Vagina (tissue), 2 donors: ENCODE results near the gene TMEM203.

ENCODE experiments used
- CTCF ChIP-seq, 3 experiments: fragments of 450-650 bp in 2 of 3; fragments of 200-600 bp in 1 of 3; sonication (generic) in 1 of 3; IDR thresholded peaks; one replicate each; pipeline ENCODE4 v1.5.1; 2017 to 2019; ENCODE audit warnings: antibody characterized with exemption in 3 of 3, mild to moderate bottlenecking in 2 of 3, moderate library complexity in 2 of 3
- POLR2A ChIP-seq, 2 donors: fragments of 450-650 bp; IDR thresholded peaks; one replicate each; pipeline ENCODE4 v1.6.1; 2017; ENCODE audit warnings: antibody characterized with exemption in 2 of 2, mild to moderate bottlenecking in 2 of 2, moderate library complexity in 2 of 2
- POLR2AphosphoS5 ChIP-seq, 2 donors: sonication (generic); formaldehyde crosslinking; IDR thresholded peaks; one replicate each; pipeline ENCODE4 v1.9.0; 2017; ENCODE audit warnings: antibody characterized with exemption in 2 of 2, mild to moderate bottlenecking in 2 of 2, low read depth in 1 of 2; ENCODE audit not compliant: insufficient read depth in 1 of 2

- TF ChIP-seq CTCF (IDR thresholded peaks at IDR 0.05), result no peak
- TF ChIP-seq POLR2A (IDR thresholded peaks at IDR 0.05), result no peak
- TF ChIP-seq POLR2AphosphoS5 (IDR thresholded peaks at IDR 0.05; ENCODE audit: insufficient read depth in 1 of 2, low read depth in 1 of 2), result no peak
Observed at GRCh38 chr9:137189297-137190295, 15.9 kb downstream of the TMEM203 start.
